Astrocyte (in vitro differentiated cells and primary cell): ENCODE data around the gene ME3.

ENCODE experiments used
- EZH2 ChIP-seq: IDR thresholded peaks from 2 replicates; pipeline ENCODE4 v1.6.1; 2012; ENCODE audit warnings: mild to moderate bottlenecking, low read length, inconsistent platforms; ENCODE audit not compliant: insufficient read depth
- TF ChIP-seq, protein P1 (sequence below): IDR thresholded peaks from 2 replicates; pipeline ENCODE4 v1.5.1; 2011; ENCODE audit warnings: low read depth, mild to moderate bottlenecking, inconsistent platforms, low read length, moderate library complexity; ENCODE audit not compliant: insufficient read depth

DNA sequence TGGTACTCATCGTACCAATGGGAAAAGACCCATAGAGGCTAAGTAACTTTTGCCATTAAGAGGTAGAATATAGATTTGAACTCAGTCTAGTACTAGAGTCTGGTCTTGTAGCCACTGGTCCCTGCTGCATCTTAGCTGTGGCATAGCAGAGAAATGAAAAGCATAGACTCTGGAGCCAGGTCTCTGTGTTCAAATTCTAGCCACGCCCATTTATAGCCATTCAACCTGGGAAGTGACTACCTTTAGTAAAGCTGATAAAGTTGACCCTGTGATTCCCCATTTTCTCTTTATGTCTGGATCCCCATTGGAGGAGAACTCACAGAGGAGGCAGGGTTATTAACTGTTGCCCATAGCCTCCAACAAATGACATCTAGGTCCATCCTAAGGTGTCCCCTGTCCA, 113.6 kb downstream of the ME3 start:
- TF ChIP-seq, protein P1, sequence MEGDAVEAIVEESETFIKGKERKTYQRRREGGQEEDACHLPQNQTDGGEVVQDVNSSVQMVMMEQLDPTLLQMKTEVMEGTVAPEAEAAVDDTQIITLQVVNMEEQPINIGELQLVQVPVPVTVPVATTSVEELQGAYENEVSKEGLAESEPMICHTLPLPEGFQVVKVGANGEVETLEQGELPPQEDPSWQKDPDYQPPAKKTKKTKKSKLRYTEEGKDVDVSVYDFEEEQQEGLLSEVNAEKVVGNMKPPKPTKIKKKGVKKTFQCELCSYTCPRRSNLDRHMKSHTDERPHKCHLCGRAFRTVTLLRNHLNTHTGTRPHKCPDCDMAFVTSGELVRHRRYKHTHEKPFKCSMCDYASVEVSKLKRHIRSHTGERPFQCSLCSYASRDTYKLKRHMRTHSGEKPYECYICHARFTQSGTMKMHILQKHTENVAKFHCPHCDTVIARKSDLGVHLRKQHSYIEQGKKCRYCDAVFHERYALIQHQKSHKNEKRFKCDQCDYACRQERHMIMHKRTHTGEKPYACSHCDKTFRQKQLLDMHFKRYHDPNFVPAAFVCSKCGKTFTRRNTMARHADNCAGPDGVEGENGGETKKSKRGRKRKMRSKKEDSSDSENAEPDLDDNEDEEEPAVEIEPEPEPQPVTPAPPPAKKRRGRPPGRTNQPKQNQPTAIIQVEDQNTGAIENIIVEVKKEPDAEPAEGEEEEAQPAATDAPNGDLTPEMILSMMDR = no peak
- no peak for TF ChIP-seq EZH2
